Measurements from ENCODE around the gene HNRNPM. TPM values are rescaled to one million over a fixed set of nuclear protein-coding genes. Genes with fewer than 3 reads are reported as not detected.
A peak's percentile ranks its signal among the peaks of the same experiment; 100 is the strongest.

The HNRNPM gene
- total and polyA plus RNA-seq, 5 experiments from 2014 or later, result 207 to 304 (median 217) TPM

DNA sequence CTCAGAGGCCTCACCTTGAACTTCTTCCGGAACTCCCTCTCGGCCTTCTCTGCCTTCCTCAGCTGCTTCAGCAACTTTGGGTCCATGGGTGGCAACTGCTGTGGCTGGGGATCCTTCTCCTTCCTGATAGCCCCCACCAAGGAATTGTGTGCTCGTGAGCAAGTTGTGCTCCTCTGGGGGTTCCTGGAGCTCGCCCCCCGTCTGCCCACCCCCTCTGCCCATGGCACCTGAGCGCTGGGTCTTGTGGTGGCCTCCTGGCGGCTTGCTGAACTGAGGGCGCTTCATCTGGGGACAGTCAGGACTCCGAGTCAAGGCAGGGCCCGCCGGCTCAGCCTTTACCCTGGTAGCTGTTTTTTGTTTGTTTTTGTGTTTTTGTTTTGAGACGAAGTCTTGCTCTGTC, 46.1 kb downstream of the HNRNPM start:
- Mint-ChIP-seq H3K36me3 (peaks cover 5 to 39% (median 10%) of the 10 kb centered on the region in 3 donors), H3K4me3 (peak overlapping the region in 1 of 10 donors; percentile 18), H3K4me1 (peaks cover 42 to 63% (median 53%) of the 10 kb centered on the region in 4 donors), H3K27me3 (no peaks in the 10 kb centered on the region), H3K9me3 (no peaks in the 10 kb centered on the region), H3K27ac (peak overlapping the region in 8 of 10 donors; percentile 43 to 73 (median 61))
- DNase-seq (no peak), ATAC-seq (no peak)
- POLR2A ChIA-PET, result interaction anchor here (1.3 to 6.0 kb wide), 2 partner anchors 23 to 100 kb away, joined by 4 to 33 read pairs; partner anchors contain the start of gene ZNF414

DNA sequence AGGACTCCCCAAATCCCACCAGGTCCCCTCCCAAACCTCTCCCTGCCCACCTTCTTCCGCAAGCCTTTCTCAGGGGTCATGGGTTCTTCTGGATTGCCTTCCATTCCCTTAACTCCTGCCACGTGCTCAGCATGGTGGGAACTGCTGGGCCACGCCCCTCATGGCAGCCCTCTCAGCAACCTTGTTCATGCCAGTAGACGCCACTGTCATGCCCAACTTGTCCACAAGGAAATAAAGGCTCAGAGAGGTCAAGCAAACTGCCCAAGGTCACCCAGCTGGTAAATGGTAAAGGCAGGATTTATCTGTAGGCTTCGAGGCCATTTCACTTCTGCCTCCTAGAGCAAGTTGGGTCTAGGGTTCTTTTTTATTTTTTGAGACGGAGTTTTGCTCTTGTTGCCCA, 46.8 kb downstream of the HNRNPM start:
- POLR2A ChIA-PET, result interaction anchor here (1.3 to 6.0 kb wide), 2 partner anchors 22 to 99 kb away, joined by 4 to 33 read pairs; partner anchors contain the start of gene ZNF414
- no peaks in the 10 kb centered on the region for H3K9me3 Mint-ChIP-seq
- H3K27me3 Mint-ChIP-seq, result no peaks in the 10 kb centered on the region
- no peak for DNase-seq
- H3K36me3 Mint-ChIP-seq, result peaks cover 5 to 32% (median 8%) of the 10 kb centered on the region in 3 donors
- peaks cover 39 to 60% (median 49%) of the 10 kb centered on the region in 4 donors for H3K4me1 Mint-ChIP-seq
- no peak overlapping the region for H3K4me3 Mint-ChIP-seq
- peak overlapping the region in 6 of 10 donors; percentile 33 to 70 (median 54) for H3K27ac Mint-ChIP-seq
- no peak for ATAC-seq

DNA sequence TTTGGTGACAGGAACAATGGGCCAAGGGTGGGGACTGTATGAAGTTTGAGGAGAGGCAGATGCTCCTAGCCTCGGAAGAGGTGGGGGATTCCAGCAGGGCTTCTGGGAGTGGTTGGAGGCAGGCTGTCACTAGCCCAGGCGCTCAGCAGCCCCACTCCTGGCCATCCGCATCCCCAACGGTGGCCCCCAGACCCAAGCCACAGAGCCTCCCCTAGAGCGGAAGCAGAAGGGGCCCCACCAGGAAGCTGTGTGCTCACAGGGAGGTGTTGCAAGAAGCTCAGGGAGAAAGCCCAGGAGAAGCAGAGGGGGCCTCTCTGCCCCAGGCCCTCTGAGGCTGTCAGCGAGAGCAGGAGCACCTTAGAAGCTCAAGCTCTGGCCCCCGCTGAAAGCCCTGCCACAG, 49.4 kb downstream of the HNRNPM start:
- H3K27ac Mint-ChIP-seq, result peak overlapping the region; percentile 66 to 90 (median 84)
- no peaks in the 10 kb centered on the region for H3K27me3 Mint-ChIP-seq
- POLR2A ChIA-PET, result interaction anchor here (0.5 to 6.0 kb wide), 12 partner anchors 8 to 1120 kb away, joined by 3 to 33 read pairs (median 4); partner anchors contain the start of genes PRAM1 and ZNF414
- H3K4me3 Mint-ChIP-seq, result peak overlapping the region in 9 of 10 donors; percentile 7 to 69 (median 42)
- ATAC-seq (peak; percentile 56 to 60), DNase-seq (peak in 2 of 10 donors; percentile 33 to 54)
- H3K9me3 Mint-ChIP-seq, result no peaks in the 10 kb centered on the region
- peaks cover 20 to 42% (median 26%) of the 10 kb centered on the region in 4 donors for H3K4me1 Mint-ChIP-seq
- peaks cover 0 to 8% (median 0%) of the 10 kb centered on the region in 3 donors for H3K36me3 Mint-ChIP-seq

GRCh38 chr19:8498295-8498694, 53.5 kb downstream of the HNRNPM start:
- no peak overlapping the region for H3K4me3 Mint-ChIP-seq
- no peak for DNase-seq
- POLR2A ChIA-PET, result interaction anchor here (0.7 to 1.8 kb wide), 3 partner anchors 8 to 18 kb away, joined by 4 to 6 read pairs (median 5); no protein-coding TSS in a partner anchor
- H3K27me3 Mint-ChIP-seq, result no peaks in the 10 kb centered on the region
- no peak overlapping the region for H3K27ac Mint-ChIP-seq
- no peak for ATAC-seq
- H3K9me3 Mint-ChIP-seq, result no peaks in the 10 kb centered on the region
- H3K4me1 Mint-ChIP-seq, result peaks cover 21 to 55% (median 37%) of the 10 kb centered on the region in 4 donors
- H3K36me3 Mint-ChIP-seq, result no peaks in the 10 kb centered on the region

DNA sequence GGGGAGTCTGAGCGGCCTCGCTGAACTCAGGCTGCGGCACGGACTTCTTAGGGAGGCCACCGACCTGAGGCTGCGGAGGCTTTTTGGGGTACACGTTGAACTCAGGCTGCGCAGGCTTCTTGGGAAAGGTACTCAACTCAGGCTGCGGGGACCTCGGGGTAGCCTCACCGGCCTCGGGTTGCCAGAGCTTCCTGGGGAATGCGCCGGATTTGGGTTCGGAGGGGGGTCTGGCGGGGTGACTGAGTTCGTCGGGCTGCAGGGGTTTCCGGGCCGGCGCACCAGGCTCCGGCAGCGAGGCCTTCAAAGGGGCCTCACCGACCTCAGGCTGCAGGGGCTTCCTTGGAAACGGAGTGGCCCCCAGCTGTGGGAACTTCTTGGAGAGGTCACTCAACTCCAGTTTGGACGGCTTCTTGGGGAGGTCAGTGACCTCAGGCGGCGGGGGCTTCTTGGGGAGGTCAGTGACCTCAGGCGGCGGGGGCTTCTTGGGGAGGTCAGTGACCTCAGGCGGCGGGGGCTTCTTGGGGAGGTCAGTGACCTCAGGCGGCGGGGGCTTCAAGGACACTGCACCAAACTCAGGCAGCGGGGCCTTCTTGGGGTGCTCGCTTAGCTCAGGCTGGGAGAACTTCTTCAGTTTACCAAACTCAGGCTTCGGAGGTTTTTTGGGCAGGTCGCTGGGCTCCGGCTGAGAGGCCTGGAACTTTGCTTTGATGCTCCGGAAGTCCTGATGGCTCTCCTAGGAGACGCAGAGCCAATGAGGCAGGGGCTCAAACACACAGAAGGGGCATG, 54.5 kb downstream of the HNRNPM start:
- Mint-ChIP-seq H3K36me3 (no peaks in the 10 kb centered on the region), H3K27ac (peak overlapping the region in 1 of 10 donors; percentile 51), H3K27me3 (no peaks in the 10 kb centered on the region), H3K4me1 (peaks cover 20 to 50% (median 34%) of the 10 kb centered on the region in 4 donors), H3K9me3 (no peaks in the 10 kb centered on the region), H3K4me3 (no peak overlapping the region)
- POLR2A ChIA-PET, result interaction anchor here (0.5 to 1.5 kb wide), 4 partner anchors 18 to 79 kb away, joined by 3 to 5 read pairs (median 4); no protein-coding TSS in a partner anchor
- ATAC-seq (no peak), DNase-seq (no peak)

DNA sequence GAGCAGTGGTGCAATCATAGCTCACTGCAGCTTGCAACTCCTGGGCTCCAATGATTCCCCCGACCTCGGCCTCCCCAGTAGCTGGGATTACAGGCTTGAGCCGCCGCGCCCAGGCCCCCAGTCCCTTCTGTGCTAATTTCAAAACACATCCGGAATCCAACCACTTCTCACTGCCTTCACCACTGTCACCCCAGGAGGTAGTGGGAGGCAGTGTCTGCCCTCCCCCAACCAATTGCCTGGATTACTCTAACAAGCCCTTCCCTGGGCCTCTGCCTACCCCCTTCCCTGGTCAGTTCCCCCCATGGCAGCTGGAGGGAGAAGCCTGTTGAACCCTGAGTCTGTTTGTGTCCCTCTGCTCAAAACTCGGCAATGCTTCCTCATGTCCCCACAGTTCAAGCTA, 55.4 kb downstream of the HNRNPM start:
- ATAC-seq, result peak in 1 of 2 donors; percentile 25
- Mint-ChIP-seq H3K36me3 (no peaks in the 10 kb centered on the region), H3K27ac (peak overlapping the region in 7 of 10 donors; percentile 17 to 79 (median 59)), H3K9me3 (no peaks in the 10 kb centered on the region), H3K4me1 (peaks cover 20 to 45% (median 33%) of the 10 kb centered on the region in 4 donors), H3K27me3 (no peaks in the 10 kb centered on the region), H3K4me3 (peak overlapping the region in 4 of 10 donors; percentile 20 to 63 (median 36))
- no peak for DNase-seq
- POLR2A ChIA-PET, result interaction anchor here (0.6 to 1.5 kb wide), 6 partner anchors 16 to 81 kb away, joined by 3 to 6 read pairs (median 4); no protein-coding TSS in a partner anchor

DNA sequence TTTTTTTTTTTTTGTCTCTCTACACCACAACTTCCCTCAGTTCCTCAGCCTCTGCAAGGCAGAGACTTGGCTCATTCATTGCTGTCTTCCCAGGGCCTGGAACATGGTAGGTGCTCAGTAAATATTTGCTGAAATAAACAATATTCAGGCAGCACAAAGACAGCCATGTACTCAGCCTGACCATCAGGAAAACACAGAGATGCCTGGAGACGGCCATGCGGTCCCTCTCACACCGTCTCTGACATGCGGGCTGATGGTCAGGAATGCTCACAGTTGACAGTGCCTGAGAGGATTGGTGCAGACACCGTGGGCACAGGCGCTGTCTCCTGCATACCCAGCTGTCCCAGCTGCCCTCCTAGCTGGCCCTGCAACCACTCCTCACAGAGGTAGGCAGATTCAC, 56.7 kb downstream of the HNRNPM start:
- Mint-ChIP-seq H3K4me3 (peak overlapping the region in 2 of 10 donors; percentile 24 to 60), H3K9me3 (no peaks in the 10 kb centered on the region), H3K4me1 (peaks cover 19 to 47% (median 35%) of the 10 kb centered on the region in 4 donors), H3K36me3 (no peaks in the 10 kb centered on the region), H3K27ac (peak overlapping the region in 3 of 10 donors; percentile 15 to 38 (median 35)), H3K27me3 (no peaks in the 10 kb centered on the region)
- POLR2A ChIA-PET, result interaction anchor here (0.7 kb wide), 1 partner anchor 15 kb away, joined by 3 read pairs; no protein-coding TSS in a partner anchor
- DNase-seq (no peak), ATAC-seq (no peak)

GRCh38 chr19:8501981-8502380, 57.2 kb downstream of the HNRNPM start:
- ATAC-seq, result no peak
- no peak for DNase-seq
- H3K36me3 Mint-ChIP-seq, result no peaks in the 10 kb centered on the region
- no peaks in the 10 kb centered on the region for H3K27me3 Mint-ChIP-seq
- peak overlapping the region in 2 of 10 donors; percentile 36 to 60 for H3K4me3 Mint-ChIP-seq
- no peaks in the 10 kb centered on the region for H3K9me3 Mint-ChIP-seq
- POLR2A ChIA-PET, result interaction anchor here (0.9 to 1.1 kb wide), 2 partner anchors 15 to 45 kb away, joined by 3 to 4 read pairs; no protein-coding TSS in a partner anchor
- peaks cover 19 to 47% (median 36%) of the 10 kb centered on the region in 4 donors for H3K4me1 Mint-ChIP-seq
- peak overlapping the region in 1 of 10 donors; percentile 52 for H3K27ac Mint-ChIP-seq

DNA sequence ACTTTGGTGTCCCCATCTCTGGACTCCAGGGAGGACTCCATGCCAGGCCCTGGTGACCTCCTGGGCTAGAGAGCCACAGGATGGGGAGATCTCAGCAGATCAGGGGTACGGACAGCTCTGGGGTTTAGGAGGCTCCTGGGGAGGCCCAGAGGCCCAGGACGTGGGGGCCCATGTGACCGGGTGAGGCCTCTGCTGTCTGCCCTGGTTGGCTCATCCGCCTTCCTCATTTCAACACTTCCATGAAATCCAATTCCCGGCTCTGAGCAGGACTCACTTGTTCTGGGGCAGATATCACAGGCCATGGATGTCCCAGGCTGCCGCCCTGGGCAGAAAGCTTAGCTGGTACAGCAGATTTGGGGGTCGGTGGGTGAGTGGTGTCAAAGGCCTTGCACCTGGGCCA, 58.7 kb downstream of the HNRNPM start:
- Mint-ChIP-seq H3K4me1 (peaks cover 19 to 47% (median 36%) of the 10 kb centered on the region in 4 donors), H3K9me3 (no peaks in the 10 kb centered on the region), H3K36me3 (peaks cover 0 to 3% (median 0%) of the 10 kb centered on the region in 3 donors), H3K27ac (peak overlapping the region in 2 of 10 donors; percentile 27 to 37), H3K4me3 (peak overlapping the region in 3 of 10 donors; percentile 28 to 68 (median 57)), H3K27me3 (no peaks in the 10 kb centered on the region)
- POLR2A ChIA-PET, result interaction anchor here (0.6 to 19.3 kb wide), 7 partner anchors 9 to 119 kb away, joined by 3 to 802 read pairs (median 5); partner anchors contain the start of genes HNRNPM, MARCHF2, MYO1F and ZNF414
- no peak for DNase-seq
- ATAC-seq, result no peak

DNA sequence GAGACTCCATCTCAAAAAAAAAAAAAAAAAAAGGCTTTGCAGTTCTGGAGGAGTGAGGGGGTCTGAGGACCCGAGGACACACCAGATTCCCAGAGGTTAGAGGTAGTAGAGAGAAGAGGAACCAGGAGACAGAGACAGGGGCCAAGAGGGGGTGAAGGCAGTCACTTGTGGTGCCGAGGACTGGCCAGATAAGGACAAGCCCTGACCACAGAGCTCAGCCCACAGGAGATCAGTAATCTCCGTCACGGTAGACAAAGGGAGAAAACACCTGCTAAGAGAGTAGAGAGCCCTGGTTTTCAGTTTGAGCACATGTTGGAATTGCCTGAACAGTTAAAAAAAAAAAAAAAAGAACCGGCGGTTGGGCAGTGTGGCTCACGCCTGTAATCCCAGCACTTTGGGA, 59.4 kb downstream of the HNRNPM start:
- Mint-ChIP-seq H3K27ac (peak overlapping the region in 5 of 10 donors; percentile 4 to 49 (median 37)), H3K4me3 (peak overlapping the region in 9 of 10 donors; percentile 18 to 71 (median 57)), H3K9me3 (no peaks in the 10 kb centered on the region), H3K36me3 (peaks cover 0 to 5% (median 0%) of the 10 kb centered on the region in 3 donors), H3K27me3 (no peaks in the 10 kb centered on the region), H3K4me1 (peaks cover 19 to 47% (median 36%) of the 10 kb centered on the region in 4 donors)
- DNase-seq (no peak), ATAC-seq (no peak)
- POLR2A ChIA-PET, result interaction anchor here (0.6 to 19.3 kb wide), 9 partner anchors 9 to 118 kb away, joined by 3 to 802 read pairs (median 5); partner anchors contain the start of genes HNRNPM, MARCHF2, MYO1F and ZNF414

- DNase-seq (no peak), ATAC-seq (no peak)
- POLR2A ChIA-PET, result interaction anchor here (0.6 to 19.3 kb wide), 11 partner anchors 8 to 100 kb away, joined by 3 to 802 read pairs (median 6); partner anchors contain the start of genes HNRNPM, MYO1F and ZNF414
- Mint-ChIP-seq H3K4me1 (peaks cover 19 to 46% (median 34%) of the 10 kb centered on the region in 4 donors), H3K27me3 (no peaks in the 10 kb centered on the region), H3K27ac (peak overlapping the region in 3 of 10 donors; percentile 36 to 86 (median 44)), H3K4me3 (peak overlapping the region; percentile 46 to 97 (median 62)), H3K36me3 (peaks cover 0 to 7% (median 0%) of the 10 kb centered on the region in 3 donors), H3K9me3 (no peaks in the 10 kb centered on the region)
These were observed 60.1 kb downstream of the HNRNPM start for GRCh38 chr19:8504919-8505318.
